EL (cell line): ENCODE data around the gene MYH11.
A peak's percentile ranks its signal among the peaks of the same experiment; 100 is the strongest.
"Not testable (repeated sequence)": the region's sequence is repeated elsewhere in the genome, so short reads cannot be mapped to it uniquely, and the experiment has no call there.

ENCODE experiments used
- DNase-seq: peaks from one replicate; pipeline ENCODE4 v3.0.0-alpha.2; 2016

Gene MYH11

GRCh38 chr16:15703029-15703736 lies 153.6 kb downstream of the MYH11 start:
- no peak for DNase-seq

- peak; percentile 21 for DNase-seq
Measured at GRCh38 chr16:15701975-15702970, 154.6 kb downstream of the MYH11 start.

GRCh38 chr16:15701367-15701766 lies 155.5 kb downstream of the MYH11 start:
- no peak for DNase-seq

- no peak for DNase-seq
Measured at GRCh38 chr16:15699819-15700218, 157.0 kb downstream of the MYH11 start.

- DNase-seq: no peak
Measured at GRCh38 chr16:15694499-15694898, 162.3 kb downstream of the MYH11 start.

GRCh38 chr16:15692508-15692907 lies 164.3 kb downstream of the MYH11 start:
- DNase-seq: not testable (repeated sequence)

GRCh38 chr16:15691046-15691445 lies 165.8 kb downstream of the MYH11 start:
- no peak for DNase-seq

GRCh38 chr16:15690296-15690695 lies 166.5 kb downstream of the MYH11 start:
- DNase-seq: peak; percentile 74

GRCh38 chr16:15689290-15689689 lies 167.5 kb downstream of the MYH11 start:
- DNase-seq: peak; percentile 53

- DNase-seq: no peak
Measured at GRCh38 chr16:15686287-15686686, 170.5 kb downstream of the MYH11 start.

GRCh38 chr16:15682105-15682570 lies 174.7 kb downstream of the MYH11 start:
- DNase-seq: peak; percentile 76

- no peak for DNase-seq
Measured at GRCh38 chr16:15677447-15677846, 179.4 kb downstream of the MYH11 start.

- no peak for DNase-seq
Measured at GRCh38 chr16:15676506-15676905, 180.3 kb downstream of the MYH11 start.

GRCh38 chr16:15674571-15674970 lies 182.3 kb downstream of the MYH11 start:
- DNase-seq: no peak

GRCh38 chr16:15672514-15673167 lies 184.2 kb downstream of the MYH11 start:
- peak; percentile 97 for DNase-seq

GRCh38 chr16:15672127-15672513 lies 184.7 kb downstream of the MYH11 start:
- not testable (repeated sequence) for DNase-seq

- DNase-seq: no peak
Measured at GRCh38 chr16:15671530-15672117, 185.2 kb downstream of the MYH11 start.

GRCh38 chr16:15667091-15667742 lies 189.6 kb downstream of the MYH11 start:
- DNase-seq: no peak

- DNase-seq: no peak
Measured at GRCh38 chr16:15665107-15665506, 191.7 kb downstream of the MYH11 start.

GRCh38 chr16:15660203-15660601 lies 196.6 kb downstream of the MYH11 start:
- DNase-seq: no peak

- DNase-seq: no peak
Measured at GRCh38 chr16:15658556-15658955, 198.3 kb downstream of the MYH11 start.

GRCh38 chr16:15658149-15658548 lies 198.7 kb downstream of the MYH11 start:
- DNase-seq: no peak
